HEK293 (cell line): ENCODE measurements around the gene GALE.

Source experiments
- CTCF ChIA-PET: fragments of 350-600 bp; formaldehyde crosslinking; extraction: SDS; loops from one replicate; lab custom pipeline; 2021; ENCODE audit warnings: antibody characterized with exemption; lab: Yijun Ruan, JAX
- POLR2A ChIA-PET: fragments of 300-600 bp; formaldehyde crosslinking; extraction: SDS; loops from one replicate; lab custom pipeline; 2020; ENCODE audit warnings: antibody characterized with exemption, inconsistent platforms; lab: Yijun Ruan, JAX
- H3K27ac ChIP-seq: fragments of 200-500 bp; sonication (Bioruptor generic); 2 replicates; pipeline ENCODE4 v1.5.1; 2014; ENCODE audit warnings: low read depth, low read length, control low read depth, inconsistent platforms; ENCODE audit errors: extremely low read depth
- H3K36me3 ChIP-seq, 2 experiments: fragments of 200-500 bp in 1 of 2; sonication (Bioruptor generic) in 1 of 2; 1 replicate in 1 of 2; 2 replicates in 1 of 2; pipeline ENCODE4 v1.5.1; 2014 to 2017; ENCODE audit warnings: inconsistent platforms in 2 of 2, low read length in 2 of 2; ENCODE audit not compliant: control insufficient read depth in 2 of 2, insufficient read depth in 1 of 2
- H3K4me1 ChIP-seq: fragments of 200-500 bp; sonication (Bioruptor generic); 2 replicates; pipeline ENCODE4 v1.5.1; 2014; ENCODE audit warnings: mild to moderate bottlenecking, low read length, inconsistent platforms; ENCODE audit not compliant: control insufficient read depth, insufficient read depth
- H3K4me3 ChIP-seq: 2 replicates; pipeline ENCODE4 v1.5.1; 2011; ENCODE audit warnings: low read depth, mild to moderate bottlenecking, control low read depth, low read length, moderate library complexity
- H3K9me3 ChIP-seq: fragments of 200-500 bp; sonication (Bioruptor generic); 2 replicates; pipeline ENCODE4 v1.5.1; 2014; ENCODE audit warnings: low read depth, low read length, inconsistent platforms; ENCODE audit not compliant: control insufficient read depth, insufficient read depth
- BCL11A ChIP-seq: fragments of 450-650 bp; formaldehyde crosslinking; IDR thresholded peaks from 2 replicates; pipeline ENCODE4 v1.5.1; 2016; ENCODE audit warnings: low read depth, missing biosample characterization, missing genetic modification characterization
- HOXD13 ChIP-seq: sonication (generic); formaldehyde crosslinking; IDR thresholded peaks from 2 replicates; pipeline ENCODE4 v1.8.0; 2022; ENCODE audit warnings: missing genetic modification reagents, borderline replicate concordance
- YY2 ChIP-seq: fragments of 450-650 bp; formaldehyde crosslinking; IDR thresholded peaks from 2 replicates; pipeline ENCODE4 v1.5.1; 2016; ENCODE audit warnings: missing biosample characterization, missing genetic modification characterization
- ZBTB48 ChIP-seq: fragments of 450-650 bp; formaldehyde crosslinking; IDR thresholded peaks from 2 replicates; pipeline ENCODE4 v1.5.1; 2016; ENCODE audit warnings: missing biosample characterization, missing genetic modification characterization
- ZBTB8A ChIP-seq: fragments of 450-650 bp; formaldehyde crosslinking; IDR thresholded peaks from 2 replicates; pipeline ENCODE4 v1.5.1; 2016; ENCODE audit warnings: missing biosample characterization, missing genetic modification characterization
- ZNF138 ChIP-seq: fragments of 450-650 bp; formaldehyde crosslinking; IDR thresholded peaks from 2 replicates; pipeline ENCODE4 v1.5.1; 2016; ENCODE audit warnings: missing biosample characterization, missing genetic modification characterization, borderline replicate concordance
- ZNF140 ChIP-seq: fragments of 450-650 bp; formaldehyde crosslinking; IDR thresholded peaks from 2 replicates; pipeline ENCODE4 v1.5.1; 2016; ENCODE audit warnings: missing biosample characterization, missing genetic modification characterization
- ZNF16 ChIP-seq: fragments of 450-650 bp; formaldehyde crosslinking; IDR thresholded peaks from 2 replicates; pipeline ENCODE4 v1.5.1; 2016; ENCODE audit warnings: low read depth, missing biosample characterization, missing genetic modification characterization
- ZNF184 ChIP-seq: fragments of 450-650 bp; IDR thresholded peaks from 2 replicates; pipeline ENCODE4 v1.5.1; 2018; ENCODE audit warnings: missing biosample characterization, mild to moderate bottlenecking, missing genetic modification characterization
- ZNF248 ChIP-seq: fragments of 450-650 bp; formaldehyde crosslinking; IDR thresholded peaks from 2 replicates; pipeline ENCODE4 v1.5.1; 2017; ENCODE audit warnings: missing biosample characterization, missing genetic modification characterization
- ZNF341 ChIP-seq: fragments of 450-650 bp; formaldehyde crosslinking; IDR thresholded peaks from 2 replicates; pipeline ENCODE4; 2016; ENCODE audit warnings: low read depth, missing biosample characterization, missing genetic modification characterization
- ZNF398 ChIP-seq: fragments of 450-650 bp; formaldehyde crosslinking; IDR thresholded peaks from 2 replicates; pipeline ENCODE4 v1.5.1; 2017; ENCODE audit warnings: missing biosample characterization, missing genetic modification characterization
- ZNF416 ChIP-seq: fragments of 450-650 bp; formaldehyde crosslinking; IDR thresholded peaks from 2 replicates; pipeline ENCODE4 v1.5.1; 2016; ENCODE audit warnings: missing biosample characterization, missing genetic modification characterization
- ZNF423 ChIP-seq: fragments of 450-650 bp; formaldehyde crosslinking; IDR thresholded peaks from 2 replicates; pipeline ENCODE4 v1.5.1; 2016; ENCODE audit warnings: missing biosample characterization, missing genetic modification characterization
- ZNF501 ChIP-seq: fragments of 450-650 bp; formaldehyde crosslinking; IDR thresholded peaks from 2 replicates; pipeline ENCODE4 v1.5.1; 2016; ENCODE audit warnings: missing biosample characterization, missing genetic modification characterization
- ZNF521 ChIP-seq: fragments of 450-650 bp; formaldehyde crosslinking; IDR thresholded peaks from 2 replicates; pipeline ENCODE4 v1.5.1; 2017; ENCODE audit warnings: missing biosample characterization, mild to moderate bottlenecking, missing genetic modification characterization
- ZNF600 ChIP-seq: fragments of 450-650 bp; formaldehyde crosslinking; IDR thresholded peaks from 2 replicates; pipeline ENCODE4 v1.5.1; 2016; ENCODE audit warnings: missing biosample characterization, missing genetic modification characterization
- ZNF610 ChIP-seq: fragments of 450-650 bp; formaldehyde crosslinking; IDR thresholded peaks from 2 replicates; pipeline ENCODE4 v1.5.1; 2016; ENCODE audit warnings: missing biosample characterization, missing genetic modification characterization, borderline replicate concordance
- ZNF629 ChIP-seq: fragments of 450-650 bp; formaldehyde crosslinking; IDR thresholded peaks from 2 replicates; pipeline ENCODE4 v1.5.1; 2017; ENCODE audit warnings: missing biosample characterization, missing genetic modification characterization
- ZNF660 ChIP-seq: fragments of 450-650 bp; IDR thresholded peaks from 2 replicates; pipeline ENCODE4 v1.5.1; 2018; ENCODE audit warnings: missing biosample characterization, mild to moderate bottlenecking, missing genetic modification characterization
- ZSCAN4 ChIP-seq: fragments of 450-650 bp; formaldehyde crosslinking; IDR thresholded peaks from 2 replicates; pipeline ENCODE4 v1.5.1; 2017; ENCODE audit warnings: missing biosample characterization, missing genetic modification characterization

The GALE gene

GRCh38 chr1:23790696-23791515, 9.6 kb downstream of the GALE start, which contains the start of gene LYPLA2 (continued):
- TF ChIP-seq ZNF248 (tag by site-specific recombination), result no peak
- TF ChIP-seq YY2 (tag by site-specific recombination), result peak; percentile 88
- peak; percentile 73 for TF ChIP-seq ZNF629 (tag by site-specific recombination)

GRCh38 chr1:23788695-23789094, 11.9 kb downstream of the GALE start:
- H3K36me3 ChIP-seq, result peaks cover 21 to 67% of the 10 kb centered on the region in 2 experiments
- ChIA-PET POLR2A (interaction anchor here (0.7 to 8.9 kb wide), 3 partner anchors 10 to 716 kb away, joined by 3 to 101 read pairs (median 4); partner anchors contain the start of gene PITHD1), CTCF (interaction anchor here (1.5 kb wide), 1 partner anchor 21 kb away, joined by 4 read pairs; no protein-coding TSS in a partner anchor)
- no peaks in the 10 kb centered on the region for H3K9me3 ChIP-seq
- H3K27ac ChIP-seq, result 0 out of 2 replicates have a peak overlapping the region, but pooled peaks have one; percentile 11
- H3K4me3 ChIP-seq, result no peak overlapping the region
- H3K4me1 ChIP-seq, result peaks cover 9% of the 10 kb centered on the region; the same call in 1 of the 2 replicates
- TF ChIP-seq ZNF501 (tag by site-specific recombination) (no peak), ZNF660 (tag by site-specific recombination) (no peak), ZBTB48 (tag by site-specific recombination) (no peak), HOXD13 (CRISPR knock-in tag) (no peak), ZNF16 (no peak), ZNF521 (no peak), ZNF341 (tag by site-specific recombination) (no peak), ZNF140 (tag by site-specific recombination) (no peak), ZNF184 (no peak), ZNF423 (tag by site-specific recombination) (no peak), ZNF416 (tag by site-specific recombination) (no peak), ZNF600 (tag by site-specific recombination) (no peak), ZSCAN4 (tag by site-specific recombination) (no peak), BCL11A (no peak), ZNF610 (no peak), ZNF398 (tag by site-specific recombination) (no peak), ZBTB8A (tag by site-specific recombination) (no peak), ZNF138 (tag by site-specific recombination) (no peak)

- peaks cover 9% of the 10 kb centered on the region; the same call in 1 of the 2 replicates for H3K4me1 ChIP-seq
- H3K27ac ChIP-seq, result no peak overlapping the region
- H3K36me3 ChIP-seq, result peaks cover 27 to 62% of the 10 kb centered on the region in 2 experiments
- no peak for TF ChIP-seq ZNF341 (tag by site-specific recombination)
- H3K4me3 ChIP-seq, result no peak overlapping the region
- H3K9me3 ChIP-seq, result no peaks in the 10 kb centered on the region
- ChIA-PET POLR2A (interaction anchor here (0.7 to 8.9 kb wide), 2 partner anchors 9 to 717 kb away, joined by 3 to 101 read pairs; partner anchors contain the start of gene PITHD1), CTCF (interaction anchor here (1.3 to 1.5 kb wide), 2 partner anchors 22 to 67 kb away, joined by 4 read pairs; no protein-coding TSS in a partner anchor)
These were observed 12.9 kb downstream of the GALE start for GRCh38 chr1:23787701-23788100.
